ENCODE results near the gene TRIO.

Gene TRIO

DNA sequence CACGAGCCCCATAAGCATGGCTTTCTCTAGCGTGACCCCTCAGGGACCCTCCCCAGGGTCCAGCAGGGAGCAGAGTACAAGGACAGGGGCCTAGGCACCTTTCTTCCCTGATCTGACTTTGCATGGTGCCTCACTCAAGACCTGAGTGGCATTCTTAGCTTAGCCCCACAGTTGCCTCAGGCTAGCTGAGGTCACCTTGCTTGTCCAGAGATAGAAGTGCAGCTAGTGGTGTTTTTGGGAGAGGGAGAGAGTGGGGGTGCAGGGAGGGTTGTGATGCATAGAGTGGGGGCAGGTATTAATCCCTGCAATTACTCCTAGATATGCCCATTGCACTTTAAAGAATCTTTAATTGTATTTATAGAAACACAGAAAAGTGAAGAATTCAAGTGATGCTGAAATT lies 8.4 kb upstream of the TRIO start:
- Histone ChIP-seq H3K4me1 (ENCODE audit: control insufficient read depth, low read length) (no peaks in the 10 kb centered on the region), H4K20me1 (ENCODE audit: control insufficient read depth, insufficient read depth, low read depth, low read length) (no peaks in the 10 kb centered on the region), H3K27me3 (ENCODE audit: control insufficient read depth, low read length) (peaks cover 17% of the 10 kb centered on the region; the same call in 1 of the 2 replicates), H3K27ac (ENCODE audit: low read depth, low read length) (no peak overlapping the region), H3K79me2 (ENCODE audit: control insufficient read depth, low read length) (no peaks in the 10 kb centered on the region), H3K36me3 (ENCODE audit: control insufficient read depth, low read length) (no peaks in the 10 kb centered on the region), H3F3A (ENCODE audit: control insufficient read depth, insufficient read depth) (no peaks in the 10 kb centered on the region), H3K4me3 (ENCODE audit: low read length) (no peak overlapping the region), H3K4me2 (ENCODE audit: low read length) (no peak overlapping the region), H3K9me3 (ENCODE audit: control insufficient read depth, insufficient read depth, low read length) (peaks cover 10% of the 10 kb centered on the region), H3K9me2 (replicated peaks; ENCODE audit: control insufficient read depth, low read length) (no peaks in the 10 kb centered on the region)
- no peak for TF ChIP-seq EZH2phosphoT487 (IDR thresholded peaks at IDR 0.05; ENCODE audit: borderline replicate concordance, low read length)
- TF ChIP-seq, protein P1, sequence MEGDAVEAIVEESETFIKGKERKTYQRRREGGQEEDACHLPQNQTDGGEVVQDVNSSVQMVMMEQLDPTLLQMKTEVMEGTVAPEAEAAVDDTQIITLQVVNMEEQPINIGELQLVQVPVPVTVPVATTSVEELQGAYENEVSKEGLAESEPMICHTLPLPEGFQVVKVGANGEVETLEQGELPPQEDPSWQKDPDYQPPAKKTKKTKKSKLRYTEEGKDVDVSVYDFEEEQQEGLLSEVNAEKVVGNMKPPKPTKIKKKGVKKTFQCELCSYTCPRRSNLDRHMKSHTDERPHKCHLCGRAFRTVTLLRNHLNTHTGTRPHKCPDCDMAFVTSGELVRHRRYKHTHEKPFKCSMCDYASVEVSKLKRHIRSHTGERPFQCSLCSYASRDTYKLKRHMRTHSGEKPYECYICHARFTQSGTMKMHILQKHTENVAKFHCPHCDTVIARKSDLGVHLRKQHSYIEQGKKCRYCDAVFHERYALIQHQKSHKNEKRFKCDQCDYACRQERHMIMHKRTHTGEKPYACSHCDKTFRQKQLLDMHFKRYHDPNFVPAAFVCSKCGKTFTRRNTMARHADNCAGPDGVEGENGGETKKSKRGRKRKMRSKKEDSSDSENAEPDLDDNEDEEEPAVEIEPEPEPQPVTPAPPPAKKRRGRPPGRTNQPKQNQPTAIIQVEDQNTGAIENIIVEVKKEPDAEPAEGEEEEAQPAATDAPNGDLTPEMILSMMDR (IDR thresholded peaks at IDR 0.05; ENCODE audit: low read depth, low read length, poor library complexity, severe bottlenecking) = no peak

DNA sequence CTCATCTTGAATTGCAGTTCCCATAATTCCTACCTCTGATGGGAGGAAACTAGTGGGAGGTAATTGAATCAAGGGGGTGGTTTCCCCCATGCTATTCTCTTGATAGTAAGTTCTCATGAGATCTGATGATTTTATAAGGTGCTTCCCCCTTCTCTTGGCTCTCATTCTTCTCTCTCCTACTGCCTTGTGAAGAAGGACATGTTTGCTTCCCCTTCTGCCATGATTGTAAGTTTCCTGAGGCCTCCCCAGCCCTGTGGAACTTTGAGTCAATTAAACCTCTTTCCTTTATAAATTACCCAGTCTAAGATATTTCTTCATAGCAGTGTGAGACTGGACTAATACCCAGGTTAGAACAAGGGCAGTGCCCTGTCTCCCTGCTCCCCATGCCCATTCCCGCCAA lies 7.5 kb upstream of the TRIO start:
- no peak overlapping the region for H3K4me2 ChIP-seq (ENCODE audit: low read length)
- H4K20me1 ChIP-seq (ENCODE audit: control insufficient read depth, insufficient read depth, low read depth, low read length) = no peaks in the 10 kb centered on the region
- TF ChIP-seq, protein P1 (IDR thresholded peaks at IDR 0.05; ENCODE audit: low read depth, low read length, poor library complexity, severe bottlenecking) = no peak
- H3K27ac ChIP-seq (ENCODE audit: low read depth, low read length) = no peak overlapping the region
- no peaks in the 10 kb centered on the region for H3K79me2 ChIP-seq (ENCODE audit: control insufficient read depth, low read length)
- H3K9me2 ChIP-seq (replicated peaks; ENCODE audit: control insufficient read depth, low read length) = no peaks in the 10 kb centered on the region
- no peaks in the 10 kb centered on the region for H3K36me3 ChIP-seq (ENCODE audit: control insufficient read depth, low read length)
- H3F3A ChIP-seq (ENCODE audit: control insufficient read depth, insufficient read depth) = no peaks in the 10 kb centered on the region
- peaks cover 10% of the 10 kb centered on the region for H3K9me3 ChIP-seq (ENCODE audit: control insufficient read depth, insufficient read depth, low read length)
- H3K4me1 ChIP-seq (ENCODE audit: control insufficient read depth, low read length) = no peaks in the 10 kb centered on the region
- peaks cover 17% of the 10 kb centered on the region; the same call in 1 of the 2 replicates for H3K27me3 ChIP-seq (ENCODE audit: control insufficient read depth, low read length)
- no peak overlapping the region for H3K4me3 ChIP-seq (ENCODE audit: low read length)

DNA sequence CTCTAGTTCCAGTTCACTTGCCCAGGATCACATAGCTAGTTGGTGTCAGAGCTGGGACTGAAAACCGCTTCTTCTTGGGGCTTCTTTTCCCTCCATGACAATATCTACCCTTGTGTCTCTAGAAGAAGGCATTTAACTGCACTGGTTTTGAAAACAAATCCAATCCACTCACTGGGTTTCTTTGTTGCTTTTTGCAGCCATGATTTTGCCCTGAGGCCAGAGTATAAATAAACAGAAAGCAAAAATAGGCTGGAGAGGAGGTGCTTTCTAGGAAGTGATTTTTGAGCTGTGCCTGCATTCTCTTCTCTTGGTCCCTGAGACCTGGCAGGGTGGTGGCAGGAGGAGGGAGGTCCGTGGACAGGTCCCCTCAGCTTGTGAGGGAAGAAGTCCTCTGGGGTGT lies 6.9 kb upstream of the TRIO start:
- no peaks in the 10 kb centered on the region for H3K4me1 ChIP-seq (ENCODE audit: control insufficient read depth, low read length)
- peaks cover 10% of the 10 kb centered on the region for H3K9me3 ChIP-seq (ENCODE audit: control insufficient read depth, insufficient read depth, low read length)
- no peaks in the 10 kb centered on the region for H3F3A ChIP-seq (ENCODE audit: control insufficient read depth, insufficient read depth)
- H3K9me2 ChIP-seq (replicated peaks; ENCODE audit: control insufficient read depth, low read length) = no peaks in the 10 kb centered on the region
- no peaks in the 10 kb centered on the region for H4K20me1 ChIP-seq (ENCODE audit: control insufficient read depth, insufficient read depth, low read depth, low read length)
- TF ChIP-seq, protein P1 (IDR thresholded peaks at IDR 0.05; ENCODE audit: low read depth, low read length, poor library complexity, severe bottlenecking) = no peak
- no peak for TF ChIP-seq EZH2phosphoT487 (IDR thresholded peaks at IDR 0.05; ENCODE audit: borderline replicate concordance, low read length)
- H3K4me2 ChIP-seq (ENCODE audit: low read length) = no peak overlapping the region
- H3K27ac ChIP-seq (ENCODE audit: low read depth, low read length) = no peak overlapping the region
- no peaks in the 10 kb centered on the region for H3K79me2 ChIP-seq (ENCODE audit: control insufficient read depth, low read length)
- peaks cover 17% of the 10 kb centered on the region; the same call in 1 of the 2 replicates for H3K27me3 ChIP-seq (ENCODE audit: control insufficient read depth, low read length)
- no peaks in the 10 kb centered on the region for H3K36me3 ChIP-seq (ENCODE audit: control insufficient read depth, low read length)
- H3K4me3 ChIP-seq (ENCODE audit: low read length) = no peak overlapping the region
